ENCODE measurements around the gene ALDH5A1.

The ALDH5A1 gene

DNA sequence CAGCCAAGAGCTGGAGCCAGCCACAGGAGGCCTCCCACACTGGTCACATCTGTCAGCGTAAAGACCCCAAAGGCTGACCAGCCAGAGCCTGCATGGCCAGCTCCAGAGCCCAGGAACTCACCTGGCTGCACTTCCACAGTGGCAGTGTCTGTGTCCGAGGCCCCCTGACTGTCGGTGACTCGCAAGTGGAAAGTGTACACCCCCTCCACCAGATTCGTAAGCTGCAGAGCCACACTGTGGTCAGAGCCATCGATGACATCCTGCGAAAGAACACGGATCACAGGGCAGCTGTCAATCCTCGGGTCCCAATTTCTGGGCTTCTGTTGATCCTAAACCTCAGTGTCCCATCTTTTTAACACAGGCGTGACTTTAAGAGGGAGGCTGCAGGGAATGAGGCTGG is 69.3 kb downstream of the ALDH5A1 start:
- DNase-seq (ENCODE audit: low read depth in 2 of 2, low spot score in 1 of 2), result no peak

DNA sequence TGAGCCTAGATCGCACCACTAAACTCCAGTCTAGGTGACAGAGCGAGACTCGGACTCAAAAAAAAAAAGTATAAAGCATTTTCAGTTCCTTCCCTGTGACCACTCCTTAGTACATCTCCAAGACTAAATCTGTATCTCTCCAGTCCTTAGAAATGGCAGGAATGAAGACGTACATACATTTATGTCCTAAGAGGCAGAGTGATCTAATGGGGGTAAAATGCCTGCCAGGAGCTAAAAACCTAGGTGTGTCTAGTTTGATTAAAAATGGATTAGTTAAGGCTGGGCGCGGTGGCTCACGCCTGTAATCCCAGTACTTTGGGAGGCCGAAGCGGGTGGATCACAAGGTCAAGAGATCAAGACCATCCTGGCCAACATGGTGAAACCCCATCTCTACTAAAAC is 70.4 kb downstream of the ALDH5A1 start:
- DNase-seq (ENCODE audit: low read depth in 2 of 2, low spot score in 1 of 2), result no peak

DNA sequence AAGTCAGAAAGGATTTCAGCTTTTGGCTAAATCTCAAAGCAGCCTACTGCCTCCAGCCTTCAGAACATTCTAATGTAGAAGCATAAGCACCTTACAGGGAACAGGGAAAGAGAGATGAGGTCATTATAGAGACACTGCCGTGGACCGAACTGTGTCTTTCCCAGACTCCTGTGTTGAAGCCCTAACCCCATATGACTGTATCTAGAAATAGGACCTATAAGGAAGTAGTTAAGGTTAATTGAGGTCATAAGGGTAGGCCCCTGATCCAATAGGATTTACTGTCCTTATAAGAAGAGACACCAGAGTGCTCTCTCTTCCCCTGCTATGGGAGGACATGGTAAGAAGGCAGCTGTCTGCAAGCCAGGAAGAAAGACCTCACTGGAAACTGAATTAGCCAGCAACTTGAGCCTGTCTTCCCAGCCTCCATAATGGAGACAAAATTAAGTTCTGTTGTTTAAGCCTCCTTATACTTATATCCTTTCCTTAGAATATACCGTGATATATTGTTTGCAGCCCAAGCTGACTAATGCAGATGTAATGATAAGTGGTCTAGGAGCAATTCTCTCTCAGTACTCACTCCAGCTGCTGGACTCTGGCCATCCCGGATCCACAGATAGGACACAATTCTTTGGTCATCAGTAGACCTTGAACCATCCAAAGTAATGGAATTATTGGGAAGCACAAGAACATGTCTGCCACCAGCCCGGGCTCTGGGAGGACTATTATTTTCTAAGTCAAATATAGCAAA is 71.4 kb downstream of the ALDH5A1 start:
- no peak for DNase-seq (ENCODE audit: low read depth in 2 of 2, low spot score in 1 of 2)

DNA sequence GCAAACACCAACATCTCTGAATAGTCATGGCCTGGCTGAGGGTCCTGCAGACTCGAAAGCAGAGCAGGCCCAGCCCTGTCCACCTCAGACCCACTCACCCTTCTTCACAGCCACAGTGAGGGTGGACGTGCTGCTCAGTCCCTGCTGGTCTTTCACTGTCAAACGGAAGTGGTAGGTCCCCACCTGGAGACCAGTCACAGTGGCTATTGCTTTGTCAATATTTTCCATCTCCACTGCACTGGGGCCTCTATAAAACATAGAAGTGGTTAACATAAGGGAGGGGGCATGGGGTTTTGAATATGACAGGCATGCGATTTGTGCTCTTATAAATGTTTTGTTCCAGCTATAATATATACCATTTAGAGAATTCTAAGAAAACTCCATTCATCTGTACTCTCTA is 73.9 kb downstream of the ALDH5A1 start:
- DNase-seq (ENCODE audit: low read depth in 2 of 2, low spot score in 1 of 2), result no peak

DNA sequence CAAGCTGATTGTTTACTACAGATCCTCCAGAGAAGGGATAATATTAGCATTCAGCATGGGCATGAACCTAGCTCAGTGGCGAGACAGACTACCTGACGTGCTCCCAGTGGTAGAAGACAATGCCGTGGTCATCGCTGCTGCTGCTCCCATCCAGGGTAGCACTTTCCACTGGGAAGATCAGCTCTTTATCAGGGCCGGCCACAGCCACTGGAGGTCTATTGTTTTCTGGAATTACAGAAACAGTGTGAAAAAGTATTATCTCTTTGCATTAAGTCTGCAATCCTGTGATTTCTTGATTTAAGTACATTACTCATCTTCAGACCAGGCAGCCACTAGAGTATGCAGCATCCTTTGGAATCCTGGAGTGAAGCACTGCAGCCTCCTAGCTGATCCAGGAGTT is 75.0 kb downstream of the ALDH5A1 start:
- DNase-seq (ENCODE audit: low read depth in 2 of 2, low spot score in 1 of 2), result no peak

DNA sequence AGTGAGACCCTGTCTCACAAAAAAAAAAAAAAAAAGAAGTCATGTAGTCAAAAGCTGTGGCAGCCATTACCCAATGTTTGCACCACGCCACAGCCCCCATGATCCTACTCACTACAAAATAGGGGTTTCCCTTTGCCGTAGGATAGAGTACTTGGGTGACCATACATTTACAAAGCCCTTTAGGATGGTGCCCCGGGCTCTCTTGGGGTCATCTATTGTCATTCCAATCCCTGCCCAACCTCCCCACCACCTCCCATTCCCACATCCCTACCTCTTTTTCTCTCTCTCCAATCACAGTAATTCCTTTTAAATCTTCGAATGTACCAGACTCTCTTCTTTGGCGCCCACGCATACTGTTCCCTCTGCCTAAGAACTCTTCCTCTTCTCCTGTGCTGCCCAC is 76.6 kb downstream of the ALDH5A1 start:
- no peak for DNase-seq (ENCODE audit: low read depth in 2 of 2, low spot score in 1 of 2)

DNA sequence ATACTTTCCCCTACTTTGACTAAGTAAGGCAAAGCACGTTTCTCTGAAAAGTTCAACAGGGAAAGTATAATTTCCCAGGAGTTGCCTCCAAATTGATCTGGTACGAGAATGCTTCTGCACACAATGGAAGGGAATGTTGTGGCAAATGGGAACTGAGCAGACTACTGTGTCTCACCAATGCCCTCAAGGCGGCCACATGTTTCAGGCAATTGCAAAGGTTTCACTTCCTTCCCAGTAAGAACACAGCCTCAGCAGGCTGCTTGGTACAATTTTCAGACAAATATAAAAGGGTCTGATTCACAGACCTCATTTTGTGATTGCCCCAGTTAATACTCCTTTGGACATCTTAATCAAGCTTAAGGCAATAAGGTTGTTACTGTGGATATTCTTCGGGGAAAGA is 80.0 kb downstream of the ALDH5A1 start:
- DNase-seq (ENCODE audit: low read depth in 2 of 2, low spot score in 1 of 2), result no peak

DNA sequence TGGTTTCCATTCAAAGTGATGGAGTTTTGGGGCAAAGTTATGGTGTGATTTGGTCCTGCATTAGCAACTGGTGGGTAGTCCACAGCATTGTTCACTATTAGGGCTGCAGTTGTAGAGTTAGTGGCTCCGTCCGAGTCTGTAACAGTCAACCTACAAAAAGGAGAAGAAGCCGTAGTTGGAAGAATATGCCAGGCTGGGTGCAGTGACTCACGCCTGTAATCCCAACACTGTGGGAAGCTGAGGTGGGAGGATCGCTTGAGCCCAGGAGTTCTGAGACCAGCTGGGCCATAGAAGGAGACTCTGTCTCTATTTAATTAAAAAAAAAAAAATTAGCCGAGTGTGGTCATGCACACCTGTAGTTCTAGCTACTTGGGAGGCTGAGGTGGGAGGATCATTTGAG is 81.7 kb downstream of the ALDH5A1 start:
- DNase-seq (ENCODE audit: low read depth in 2 of 2, low spot score in 1 of 2), result no peak

DNA sequence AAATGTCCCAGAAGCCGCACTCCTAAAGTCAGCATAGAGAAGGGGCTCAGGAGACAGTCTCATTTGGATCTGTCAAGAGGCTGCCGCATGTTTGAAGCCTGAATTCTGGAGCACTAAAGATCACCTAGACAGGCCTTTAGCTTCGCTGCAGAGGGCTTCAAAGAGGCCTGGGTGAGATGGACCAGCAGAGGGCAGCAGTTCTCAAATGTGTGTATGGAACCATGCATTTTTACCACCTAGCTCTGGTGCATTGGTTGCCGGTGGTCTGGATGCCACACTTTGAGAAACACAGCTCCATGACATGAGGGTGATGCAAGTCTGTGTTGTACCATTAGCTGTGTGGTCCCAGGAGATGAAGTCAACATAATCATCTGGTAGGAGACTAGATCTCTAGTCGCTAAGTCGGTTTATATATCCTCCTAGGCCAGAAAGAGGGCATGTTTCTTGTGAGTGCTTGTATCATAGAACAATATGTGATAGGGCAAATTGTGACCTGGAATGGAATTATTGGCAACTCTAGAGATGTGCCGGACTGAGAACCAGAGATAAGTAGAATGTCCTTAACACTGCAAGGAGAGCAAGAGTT is 86.4 kb downstream of the ALDH5A1 start:
- peak; percentile 46 to 63 for DNase-seq (ENCODE audit: low read depth in 2 of 2, low spot score in 1 of 2)

DNA sequence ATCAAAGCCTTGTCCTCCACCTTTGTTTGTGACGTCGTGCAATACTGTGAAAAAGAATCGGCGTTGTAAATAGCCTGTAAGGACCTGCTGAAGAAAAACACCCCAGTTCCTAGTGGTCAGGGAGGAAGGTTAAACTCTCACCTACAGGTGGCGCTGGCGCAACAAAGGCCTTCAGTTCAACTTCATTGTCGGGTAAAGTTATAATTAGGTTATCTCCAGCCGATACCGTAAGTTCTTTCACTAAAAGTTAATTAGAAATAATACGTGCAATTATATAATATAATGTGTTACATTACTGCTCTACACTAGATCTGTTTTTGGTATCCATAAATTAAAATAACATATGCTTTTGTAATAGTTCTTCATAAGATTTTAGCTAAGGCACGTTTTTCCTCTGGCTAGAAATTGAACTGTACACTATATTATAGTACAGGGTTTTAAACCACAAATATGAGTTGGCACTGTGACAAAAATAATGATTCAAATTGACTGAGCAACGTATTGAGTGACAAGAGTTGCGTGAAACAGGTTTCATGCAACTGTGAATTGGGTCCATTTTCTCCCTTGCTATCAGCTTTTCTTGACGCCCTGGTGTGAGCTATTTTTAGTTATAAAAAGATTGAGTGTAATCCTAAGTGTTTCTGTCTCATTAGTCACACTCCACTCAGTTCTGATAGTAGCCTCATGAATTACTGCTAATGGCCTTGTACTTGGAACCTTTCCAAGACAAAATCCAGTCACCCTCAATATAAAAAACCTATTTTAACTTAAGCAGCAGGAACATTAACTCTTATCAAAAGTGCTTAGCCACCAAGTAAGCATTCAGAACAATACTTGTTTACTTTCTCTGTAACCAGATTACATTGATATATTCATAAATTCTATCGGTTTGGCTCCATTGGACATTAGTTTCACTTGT is 89.0 kb downstream of the ALDH5A1 start:
- peak; percentile 15 to 60 for DNase-seq (ENCODE audit: low read depth in 2 of 2, low spot score in 1 of 2)

DNA sequence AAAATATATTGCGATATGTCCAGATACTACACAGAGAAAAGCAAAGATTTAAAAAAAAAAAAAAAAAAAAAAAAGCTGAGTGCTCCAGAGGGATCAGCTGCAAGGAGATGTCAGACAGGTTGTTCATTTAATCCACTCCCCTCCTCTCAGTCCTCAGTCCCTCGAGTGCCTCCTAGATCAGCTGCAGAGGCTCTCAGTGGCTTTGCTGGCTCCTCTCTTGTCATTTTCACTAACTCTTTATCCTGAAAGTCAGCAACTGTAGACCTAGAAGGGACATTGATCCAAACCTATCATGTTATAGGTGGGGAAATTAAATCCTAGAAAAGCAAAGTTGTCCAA is 89.6 kb downstream of the ALDH5A1 start:
- DNase-seq (ENCODE audit: low read depth in 2 of 2, low spot score in 1 of 2), result no peak
